LHCN-M2 (cell line): ENCODE results near the gene DTNBP1. TPM values are rescaled to one million over a fixed set of nuclear protein-coding genes. Genes with fewer than 3 reads are reported as not detected.
A peak's percentile ranks its signal among the peaks of the same experiment; 100 is the strongest.

Experiments
- DNase-seq: peaks from one replicate; pipeline ENCODE4 v3.0.0-alpha.2; 2012; ENCODE audit warnings: low read depth
- total RNA-seq: library from RNA; depleted of rRNA; stranded (reverse); fragments of >200 nt; gene quantifications from 2 replicates; pipeline ENCODE4 v1.2.3, GENCODE V29; 2014

Gene DTNBP1
- total RNA-seq, 1 experiment from 2014 or later = 6.1 TPM

DNA sequence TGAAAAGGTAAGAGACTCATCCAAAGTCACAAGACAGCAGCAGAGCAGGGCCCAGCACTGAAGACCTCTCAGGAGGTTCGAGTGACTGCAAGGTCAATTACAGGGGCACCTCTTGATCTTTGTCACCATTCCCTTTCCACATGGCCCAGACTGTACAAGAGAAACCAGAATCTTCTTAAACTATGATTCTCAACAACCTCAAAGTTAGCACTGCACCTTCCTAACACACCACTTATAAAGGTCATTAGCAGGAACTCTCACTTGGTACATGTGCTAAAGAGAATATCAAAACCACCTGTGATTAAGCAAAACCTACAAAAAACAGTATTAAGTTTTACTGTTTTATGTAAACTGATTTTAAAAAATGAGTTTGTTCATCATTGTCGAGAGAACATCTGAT, 70.2 kb downstream of the DTNBP1 start:
- no peak for DNase-seq

DNA sequence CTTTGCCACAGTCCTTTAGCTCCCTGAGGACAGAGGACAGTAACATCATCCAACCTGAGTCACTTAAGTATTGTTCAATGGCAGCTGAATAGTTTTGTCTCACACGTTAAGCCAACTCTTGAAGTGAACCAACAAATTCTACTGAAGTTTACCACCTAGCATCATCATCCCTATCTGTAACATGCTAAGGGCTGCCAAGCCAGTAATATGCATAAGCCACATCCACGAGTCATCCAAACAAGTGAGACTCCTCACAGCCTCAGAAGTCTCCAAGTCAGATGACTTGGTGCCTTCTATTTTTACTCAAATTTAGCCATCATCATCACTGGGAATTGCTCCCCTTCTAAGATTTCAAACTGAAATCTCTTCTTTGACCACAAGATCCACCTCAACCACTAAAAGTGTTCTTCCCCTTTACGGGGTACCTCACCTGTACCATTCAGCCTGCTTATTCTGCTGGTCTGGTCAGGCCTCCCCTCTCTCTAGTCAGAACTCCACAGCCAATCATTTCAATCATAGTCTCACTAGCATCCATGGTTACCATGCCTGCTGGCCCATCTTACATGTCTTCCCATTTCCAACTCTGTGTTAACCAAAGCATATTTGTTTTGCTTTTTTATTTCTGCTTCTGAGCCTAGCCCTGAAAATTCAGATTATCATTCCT, 73.7 kb downstream of the DTNBP1 start:
- peak; percentile 69 for DNase-seq

DNA sequence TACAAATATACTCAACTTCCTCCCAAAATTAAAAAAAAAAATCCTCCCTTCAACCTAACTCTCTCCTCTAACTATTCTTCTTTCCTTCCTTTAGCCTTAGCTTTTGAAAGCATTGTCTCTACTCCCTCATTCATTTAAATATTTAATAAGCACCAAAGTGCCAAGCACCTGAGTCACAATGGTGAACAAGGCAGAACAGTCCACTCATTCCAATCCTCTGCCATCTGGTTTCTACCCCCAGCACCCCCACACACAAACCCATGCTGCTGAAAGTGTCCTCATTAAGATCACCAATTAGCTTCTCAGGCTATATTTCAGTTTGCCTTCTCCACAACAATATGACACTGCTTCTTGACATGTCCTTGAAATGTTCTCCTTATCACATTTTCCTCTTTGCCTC, 76.3 kb downstream of the DTNBP1 start:
- no peak for DNase-seq

DNA sequence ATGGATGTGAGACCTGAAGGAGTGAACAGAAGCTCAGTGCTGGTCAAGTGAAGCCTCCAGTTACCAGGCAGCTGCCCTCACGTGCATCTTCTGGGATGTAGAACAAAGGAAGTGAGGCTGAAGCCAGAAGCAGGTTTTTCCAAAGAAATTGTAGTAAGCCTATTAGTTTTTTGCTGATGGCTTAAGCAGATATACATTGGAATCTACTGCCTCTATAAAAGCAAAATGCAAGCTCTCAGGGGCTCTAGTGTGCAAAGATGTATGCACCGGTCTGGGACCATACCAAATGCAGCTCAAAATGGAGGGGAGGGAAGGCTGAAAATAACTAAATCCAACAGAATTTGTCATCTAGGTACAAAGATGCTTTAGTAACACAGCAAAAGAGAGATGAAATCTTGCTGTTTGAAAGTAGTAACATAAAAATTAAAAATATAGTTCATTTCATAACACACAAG, 77.0 kb downstream of the DTNBP1 start:
- no peak for DNase-seq

DNA sequence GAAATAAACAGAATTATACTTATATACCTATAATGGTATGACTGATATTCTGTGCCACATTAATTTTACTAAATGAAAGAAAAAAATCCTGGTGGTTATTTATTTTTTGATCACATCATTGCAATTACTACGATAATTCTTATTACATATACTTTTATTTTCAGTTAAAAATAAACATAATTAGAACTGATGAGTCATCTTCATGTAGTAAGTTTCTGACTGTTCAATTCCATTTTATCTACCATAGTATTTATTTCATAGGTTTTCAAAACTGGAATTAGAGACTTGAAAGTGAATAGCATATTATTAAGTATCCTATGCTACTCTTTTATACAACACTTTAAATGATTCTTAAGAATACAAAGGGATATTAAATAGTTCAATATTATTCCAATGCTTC, 80.3 kb downstream of the DTNBP1 start:
- DNase-seq = no peak

DNA sequence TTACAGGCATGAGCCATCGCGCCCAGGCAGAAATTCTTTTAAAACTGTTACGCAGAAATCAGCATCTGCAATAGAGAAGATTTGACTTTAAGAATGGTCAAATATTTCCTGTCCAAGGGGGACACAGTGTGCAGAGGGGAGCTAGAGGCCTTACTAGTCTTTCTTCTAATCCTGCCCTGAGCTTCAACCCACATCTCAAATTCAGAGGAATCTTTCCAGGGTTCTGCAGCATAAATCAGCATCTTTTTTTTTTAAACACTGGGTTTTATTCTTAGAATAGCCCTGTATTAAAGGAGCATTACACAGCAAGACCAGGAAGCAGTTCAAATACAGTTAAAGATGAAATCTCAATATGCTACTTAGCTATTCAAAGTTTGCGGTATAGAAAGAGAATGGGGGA, 81.1 kb downstream of the DTNBP1 start:
- DNase-seq = no peak

DNA sequence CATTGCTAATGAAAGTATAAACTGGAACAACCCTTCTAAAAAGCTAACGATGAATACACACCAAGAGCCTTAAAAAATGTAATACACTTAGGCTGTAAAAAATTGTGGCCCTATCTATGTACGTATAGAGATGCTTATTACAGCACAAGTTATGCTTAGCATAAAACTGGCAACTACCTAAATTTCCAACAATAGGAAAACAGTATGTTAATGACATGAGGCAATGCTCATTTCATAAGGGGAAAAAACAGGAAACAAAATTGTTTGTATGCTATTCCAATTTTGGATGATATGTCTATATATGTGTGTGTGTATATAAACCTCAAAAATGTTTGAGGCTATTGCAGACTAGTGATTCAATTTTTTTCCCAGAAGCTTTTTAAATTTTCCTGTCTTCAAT, 82.5 kb downstream of the DTNBP1 start:
- no peak for DNase-seq

DNA sequence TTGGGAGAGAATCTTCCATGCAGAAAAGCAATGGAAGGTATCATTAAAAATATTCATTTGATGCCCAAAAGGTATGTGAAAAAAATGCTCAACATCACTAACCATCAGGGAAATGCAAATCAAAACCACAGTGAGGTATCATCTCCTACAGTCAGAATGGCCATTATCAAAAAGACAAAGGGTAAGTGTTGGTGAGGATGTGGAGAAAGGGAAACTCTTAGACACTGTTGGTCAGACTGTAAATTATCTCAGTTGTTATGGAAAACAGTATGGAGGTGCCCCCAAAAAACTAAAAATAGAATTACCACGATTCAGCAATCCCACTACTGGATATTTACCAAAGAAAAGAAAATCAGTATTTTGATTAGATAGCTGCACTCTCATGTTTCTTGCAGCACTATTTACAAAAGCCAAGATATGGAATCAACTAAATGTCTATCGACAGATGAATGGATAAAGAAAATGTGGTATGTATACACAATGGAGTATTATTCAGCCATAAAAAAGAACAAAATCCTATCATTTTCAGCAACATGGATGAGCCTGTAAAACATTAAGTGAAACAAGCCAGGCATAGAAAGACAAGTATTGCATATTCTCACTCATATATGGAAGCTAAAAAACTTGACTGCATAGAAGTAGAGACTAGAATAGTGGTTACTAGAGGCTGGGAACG, 84.0 kb downstream of the DTNBP1 start:
- DNase-seq = no peak

DNA sequence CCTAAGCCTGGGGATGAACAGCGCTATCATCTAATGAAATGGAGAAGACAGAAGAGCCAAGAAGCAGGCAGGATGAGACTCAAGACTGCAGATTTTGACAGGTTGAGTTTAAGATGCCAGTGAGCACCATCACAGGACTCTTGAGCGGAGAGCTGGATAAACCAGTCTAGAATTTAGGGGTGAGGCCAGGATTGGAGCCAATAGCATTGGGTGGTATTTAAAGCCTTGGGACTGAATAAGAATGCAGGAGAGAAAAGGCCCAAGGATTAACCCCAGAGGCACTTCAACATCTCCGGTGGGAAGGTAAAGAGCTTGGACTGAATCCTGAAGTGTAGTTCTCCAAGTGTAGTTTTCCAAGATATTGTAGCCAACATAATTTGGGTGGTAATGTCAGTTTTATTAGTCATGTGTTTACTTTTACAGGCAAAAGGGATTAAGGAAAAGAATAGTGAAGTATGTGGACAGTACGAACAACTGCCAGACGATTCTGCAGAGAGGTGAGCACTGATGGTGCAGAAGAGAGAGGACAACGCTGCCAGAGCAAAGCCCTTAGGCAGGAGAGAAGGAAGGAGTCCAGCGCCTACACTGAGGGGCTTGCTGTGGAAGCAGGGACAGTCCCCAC, 85.2 kb downstream of the DTNBP1 start:
- DNase-seq = no peak

DNA sequence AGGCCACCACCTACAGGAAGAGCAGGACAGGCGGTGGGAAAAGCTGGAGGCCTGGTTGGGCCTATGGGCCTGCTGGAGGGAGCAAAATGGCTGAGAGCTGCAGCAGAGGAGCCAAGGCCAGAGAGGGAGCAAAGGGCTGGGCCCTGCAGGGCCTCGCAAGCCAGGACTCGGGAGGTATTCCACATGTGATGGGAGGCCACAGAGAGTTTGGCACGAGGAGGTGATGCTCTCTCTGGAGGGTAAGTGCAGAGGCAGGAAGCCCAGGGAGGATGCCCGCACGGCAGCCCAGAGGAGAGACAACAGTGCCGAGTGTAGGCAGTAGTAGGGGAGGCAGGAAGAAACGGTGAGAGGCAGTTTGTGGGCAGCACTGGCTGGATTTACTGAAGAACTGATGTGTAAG, 85.7 kb downstream of the DTNBP1 start:
- DNase-seq = no peak

DNA sequence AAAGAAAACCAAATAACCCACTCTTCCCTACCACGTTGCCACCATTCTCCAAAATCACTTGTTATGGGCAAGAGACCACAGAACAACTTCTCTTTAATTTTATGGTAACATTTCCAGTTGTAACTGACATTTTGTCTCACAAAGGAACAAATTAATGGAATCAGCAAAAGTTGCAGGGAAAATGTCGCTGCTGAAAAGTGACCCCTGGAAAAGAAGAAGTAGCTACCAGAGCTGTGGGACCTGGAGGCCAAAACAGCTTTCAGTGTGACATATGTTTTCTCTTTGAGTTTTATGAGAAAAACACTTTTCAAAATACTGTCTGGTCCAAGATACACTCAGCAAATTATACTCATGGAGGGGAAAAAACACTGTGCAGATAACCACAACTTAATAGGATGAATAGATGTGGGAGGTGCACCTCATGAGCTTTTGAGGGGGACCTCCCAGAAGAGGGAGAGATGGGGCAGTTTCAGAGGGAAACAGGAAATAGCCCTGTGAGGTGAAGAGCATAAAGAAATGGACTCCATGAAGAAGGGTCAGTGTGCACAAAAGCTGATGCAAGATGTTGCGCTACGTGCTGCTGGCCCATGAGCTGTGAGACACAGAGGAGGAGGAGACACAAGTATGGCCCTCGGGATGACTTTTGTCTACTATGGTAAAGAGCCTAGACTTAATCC, 87.3 kb downstream of the DTNBP1 start:
- no peak for DNase-seq

DNA sequence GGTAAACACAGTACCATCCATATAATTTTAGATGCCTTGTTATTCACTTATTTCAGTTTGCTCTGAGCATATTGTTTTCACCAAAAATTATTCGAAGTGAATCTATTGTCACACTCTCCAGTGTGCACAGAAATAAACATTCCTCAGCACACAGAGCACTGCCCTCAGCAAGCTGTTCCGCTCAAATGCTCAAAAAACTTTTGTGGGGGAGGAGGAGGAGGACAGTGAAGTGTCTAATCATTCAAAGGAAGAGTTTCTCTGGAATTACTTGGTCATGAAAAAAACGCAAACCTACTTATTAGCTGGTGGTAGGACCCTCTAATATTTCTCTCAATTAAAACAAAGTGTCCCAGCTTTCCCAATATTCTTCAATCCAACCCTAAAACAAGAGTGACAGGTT, 88.3 kb downstream of the DTNBP1 start:
- no peak for DNase-seq

DNA sequence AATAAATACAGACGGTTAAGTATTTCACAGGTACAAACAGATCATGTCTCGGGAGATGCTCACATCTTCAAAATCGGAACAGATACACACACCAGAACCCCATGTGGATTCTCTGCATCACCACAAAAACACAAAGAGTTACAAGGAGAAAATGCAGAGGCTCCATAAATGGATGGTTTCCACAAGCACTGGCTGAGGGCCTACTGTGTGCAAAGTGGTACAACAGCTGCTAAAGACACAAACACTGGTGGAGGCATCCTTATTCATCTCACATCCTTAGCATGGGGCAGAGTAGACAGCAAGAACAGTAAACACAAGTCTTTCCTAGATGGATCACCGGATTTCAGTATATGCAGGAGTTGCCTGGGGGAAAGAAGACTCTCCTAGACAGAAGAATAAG, 88.8 kb downstream of the DTNBP1 start:
- DNase-seq = no peak

DNA sequence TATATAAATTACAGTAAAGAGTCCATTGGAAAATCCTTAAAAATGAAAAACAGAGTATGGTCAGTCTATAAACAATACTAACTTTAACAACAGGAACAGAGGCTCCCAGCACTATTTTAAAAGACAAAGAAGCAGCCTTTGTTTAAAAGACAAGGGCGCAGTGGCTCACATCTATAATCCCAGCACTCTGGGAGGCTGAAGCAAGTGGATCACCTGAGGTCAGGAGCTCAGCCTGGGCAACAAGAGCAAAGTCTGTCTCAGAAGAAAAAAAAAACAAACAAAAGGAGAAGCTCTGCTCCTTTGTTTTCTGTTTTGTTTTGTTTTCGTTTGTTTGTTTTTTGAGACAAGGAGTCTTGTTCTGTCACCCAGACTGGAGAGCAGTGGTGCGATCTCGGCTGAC, 89.4 kb downstream of the DTNBP1 start:
- no peak for DNase-seq

DNA sequence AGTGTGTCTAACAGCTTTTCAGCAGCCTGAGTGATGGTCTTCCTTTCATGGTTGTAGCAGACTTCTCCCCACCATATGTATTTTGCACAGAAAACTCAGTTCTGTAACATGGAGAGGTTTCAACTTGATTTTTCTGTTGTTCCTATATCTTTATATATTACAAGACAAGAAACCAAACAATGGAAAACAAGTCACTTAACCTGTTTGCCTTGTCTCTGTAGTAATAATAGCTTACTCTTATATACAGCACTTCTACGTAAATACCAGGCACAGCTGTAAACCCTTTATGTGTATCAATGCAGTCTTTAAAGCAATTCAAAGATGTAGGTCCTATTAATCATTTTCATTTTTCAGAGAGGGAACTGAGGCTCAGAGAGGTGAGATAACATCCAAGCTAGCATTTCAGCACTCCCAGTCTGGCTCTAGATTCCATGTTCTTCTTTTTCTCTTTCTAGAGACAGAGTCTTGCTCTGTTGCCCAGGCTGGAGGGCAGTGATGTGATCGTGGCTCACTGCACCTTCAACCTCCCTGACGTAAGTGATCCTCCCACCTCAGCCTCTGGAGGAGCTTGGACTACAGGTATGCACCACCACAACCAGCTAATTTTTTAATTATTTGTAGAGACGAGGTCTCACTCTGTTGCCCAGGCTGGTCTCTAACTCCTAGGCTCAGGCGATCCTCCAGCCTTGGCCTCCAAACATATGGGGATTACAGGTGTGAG, 90.4 kb downstream of the DTNBP1 start:
- DNase-seq = no peak

DNA sequence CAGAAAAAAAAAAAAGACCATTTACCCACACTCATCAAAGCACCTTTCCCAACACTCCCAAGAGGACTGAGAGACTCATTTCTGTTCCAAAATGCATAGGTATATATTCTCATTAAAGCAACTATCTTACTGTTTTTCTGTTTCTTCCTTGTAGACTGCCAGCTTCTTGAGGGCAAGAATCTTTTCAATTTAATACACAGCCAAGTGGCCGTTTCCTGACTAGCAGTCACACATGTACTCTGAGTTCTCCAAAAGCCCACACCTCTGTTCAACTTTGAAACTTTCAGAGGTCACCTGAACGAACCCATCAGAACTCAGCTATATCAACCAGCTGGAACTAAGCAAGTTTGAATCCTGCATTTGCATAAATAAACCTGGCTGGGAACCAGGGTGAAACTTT, 92.7 kb downstream of the DTNBP1 start:
- no peak for DNase-seq

DNA sequence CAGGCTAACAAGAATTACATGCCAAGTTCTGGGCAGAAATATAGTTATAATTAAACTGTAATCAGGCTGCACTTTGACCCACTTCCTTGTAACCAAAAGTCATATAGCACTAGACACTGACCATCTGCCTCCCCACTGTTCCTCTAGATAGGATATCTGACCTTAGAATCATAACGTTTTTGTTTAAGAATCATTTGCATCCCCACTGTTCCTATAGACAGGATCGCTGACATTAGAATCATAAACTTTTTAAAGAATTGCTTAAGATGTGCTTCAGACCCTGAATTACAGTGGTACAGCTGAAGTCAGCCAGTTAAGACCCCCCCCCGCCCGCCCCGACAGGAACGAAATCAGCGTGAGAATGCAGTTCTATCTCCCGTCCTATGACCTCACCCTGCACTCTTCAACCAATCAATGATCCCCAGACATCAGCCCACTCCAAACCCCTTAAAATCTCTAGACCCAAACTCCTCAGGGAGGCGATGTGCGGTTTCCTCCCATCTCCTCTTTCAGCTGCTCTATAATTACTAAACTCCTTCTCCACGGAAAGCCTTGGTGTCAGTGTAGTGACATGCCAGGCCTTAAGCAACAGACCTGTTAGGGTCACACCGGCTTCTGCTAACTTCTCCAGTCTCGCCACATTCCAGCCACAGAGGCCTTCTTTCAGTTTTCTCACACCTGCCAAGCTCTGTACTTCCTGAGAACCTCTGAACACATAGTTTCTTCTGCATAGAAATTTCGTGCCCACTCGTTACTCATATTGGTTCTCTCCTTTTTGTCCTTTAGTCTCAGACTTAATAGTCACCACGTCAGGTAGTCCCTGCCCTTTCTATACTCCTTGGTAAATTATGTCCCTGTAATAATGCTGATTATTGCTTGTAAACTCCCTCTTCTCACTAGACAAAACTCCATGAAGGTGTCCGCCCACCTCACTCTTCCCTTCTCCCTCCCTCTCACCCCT, 93.5 kb downstream of the DTNBP1 start:
- DNase-seq = no peak

DNA sequence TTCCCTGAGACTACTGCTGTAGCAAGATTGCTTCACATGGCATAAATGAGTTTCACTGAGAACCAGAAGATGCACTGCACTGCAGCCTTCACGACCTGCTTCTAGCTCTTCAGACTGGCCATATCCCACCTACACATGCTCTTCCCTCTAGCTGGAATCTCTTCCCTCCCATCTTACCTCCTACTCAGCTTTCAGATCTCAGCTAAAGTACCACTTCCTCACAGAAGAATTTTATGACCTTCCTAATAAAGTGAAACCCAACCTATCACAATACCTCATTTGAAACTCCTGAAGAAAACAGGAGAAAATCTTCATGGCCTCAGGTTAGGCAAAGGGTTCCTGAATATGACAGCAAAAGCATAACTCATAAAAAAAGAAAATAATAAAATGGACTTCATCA, 99.9 kb downstream of the DTNBP1 start:
- no peak for DNase-seq

DNA sequence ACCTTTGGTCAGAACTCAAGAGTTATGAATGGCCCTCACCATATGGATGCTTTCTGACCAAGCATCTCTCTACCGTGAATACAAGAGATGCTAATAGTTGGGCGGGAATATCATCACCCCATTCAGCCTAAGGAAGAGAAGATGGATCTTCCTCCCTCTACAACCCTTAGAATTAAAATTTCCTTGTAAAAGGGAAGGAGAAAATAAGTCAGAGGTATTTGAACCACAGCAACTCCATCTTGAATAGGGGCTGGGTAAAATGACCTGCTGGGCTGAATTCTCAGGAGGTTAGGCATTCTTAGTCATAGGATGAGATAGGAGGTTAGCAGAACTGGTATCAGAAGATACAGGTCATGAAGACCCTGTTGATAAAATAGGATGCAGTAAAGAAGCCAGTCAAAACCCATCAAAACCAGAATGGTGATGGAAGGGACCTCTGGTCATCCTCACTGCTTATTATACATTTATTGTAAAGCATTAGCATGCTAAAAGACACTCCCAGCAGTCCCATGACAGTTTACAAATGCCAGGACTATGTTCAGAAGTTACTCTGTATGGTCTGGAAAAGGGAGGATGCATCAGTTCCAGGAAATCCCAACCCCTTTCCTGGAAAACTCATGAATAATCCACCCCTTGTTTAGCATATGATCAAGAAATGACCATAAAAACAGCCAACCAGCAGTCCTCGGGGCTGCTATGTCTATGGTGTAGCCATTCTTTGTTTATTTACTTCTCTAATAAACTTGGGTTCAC, 101.2 kb downstream of the DTNBP1 start:
- DNase-seq = no peak

DNA sequence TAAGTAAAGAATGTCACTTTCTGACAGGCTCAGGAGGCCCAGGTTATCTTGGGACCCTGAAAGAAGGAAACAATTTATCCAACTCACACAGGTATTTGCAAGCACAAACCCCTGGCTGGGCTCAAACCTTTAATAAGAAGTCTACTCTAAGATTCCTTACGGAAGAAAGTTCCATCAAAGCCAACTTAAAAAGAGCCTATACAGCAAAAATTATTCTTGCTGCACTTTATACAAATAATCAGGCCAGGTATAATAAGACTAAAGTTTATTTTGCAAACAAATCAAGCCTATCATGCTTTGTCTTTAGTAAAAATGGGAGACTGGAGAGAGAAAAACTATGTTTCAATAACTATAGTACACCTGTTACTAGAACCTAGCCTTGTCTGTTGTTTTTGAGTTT, 102.1 kb downstream of the DTNBP1 start:
- DNase-seq = no peak
